DND-41 (cell line): Measurements from ENCODE around the gene ABCG4.
A peak's percentile ranks its signal among the peaks of the same experiment; 100 is the strongest.

ENCODE experiments used
- ATAC-seq: fragments of 200-7000 bp; cut with Tn5 transposase; 3 replicates; pipeline ENCODE4 v1.9.1; 2021; ENCODE audit warnings: low read depth; ENCODE audit not compliant: insufficient read depth
- DNase-seq: peaks from one replicate; pipeline ENCODE4 v3.0.0-alpha.2; 2020
- H2AFZ ChIP-seq: 2 replicates; pipeline ENCODE4 v1.6.0; 2012; ENCODE audit warnings: low read depth, low read length
- H3K27ac ChIP-seq: 2 replicates; pipeline ENCODE4 v1.5.1; 2012; ENCODE audit warnings: low read length, inconsistent platforms
- H3K27me3 ChIP-seq: fragments of 200-600 bp; sonication (generic); 2 replicates; pipeline ENCODE4 v1.6.0; 2012; ENCODE audit warnings: low read length, mild to moderate bottlenecking, inconsistent platforms; ENCODE audit not compliant: insufficient read depth, poor library complexity
- H3K36me3 ChIP-seq: 2 replicates; pipeline ENCODE4 v1.5.1; 2012; ENCODE audit warnings: low read length, inconsistent platforms; ENCODE audit not compliant: insufficient read depth
- H3K4me1 ChIP-seq: 2 replicates; pipeline ENCODE4 v1.5.1; 2012; ENCODE audit warnings: mild to moderate bottlenecking, low read length; ENCODE audit not compliant: insufficient read depth
- H3K4me2 ChIP-seq: 2 replicates; pipeline ENCODE4 v1.6.0; 2012; ENCODE audit warnings: mild to moderate bottlenecking, moderate library complexity, low read length, inconsistent platforms; ENCODE audit not compliant: insufficient read depth
- H3K4me3 ChIP-seq, 2 experiments: fragments of 200-600 bp in 1 of 2; shearing (Covaris generic) in 1 of 2; 2 replicates each; pipeline ENCODE4 v1.5.1; 2012 to 2016; ENCODE audit warnings: inconsistent platforms in 2 of 2, low read length in 2 of 2, mild to moderate bottlenecking in 2 of 2, low read depth in 1 of 2, moderate library complexity in 1 of 2
- H3K79me2 ChIP-seq: 2 replicates; pipeline ENCODE4 v1.6.0; 2012; ENCODE audit warnings: low read length, inconsistent platforms; ENCODE audit not compliant: insufficient read depth
- H3K9ac ChIP-seq: 2 replicates; pipeline ENCODE4 v1.6.0; 2012; ENCODE audit warnings: low read depth, mild to moderate bottlenecking, inconsistent platforms, low read length, moderate library complexity
- H3K9me3 ChIP-seq: 2 replicates; pipeline ENCODE4 v1.5.1; 2012; ENCODE audit warnings: low read length, moderate library complexity, mild to moderate bottlenecking, inconsistent platforms; ENCODE audit not compliant: insufficient read depth, severe bottlenecking
- H4K20me1 ChIP-seq: 2 replicates; pipeline ENCODE4 v1.6.0; 2012; ENCODE audit warnings: low read length; ENCODE audit not compliant: insufficient read depth
- EZH2 ChIP-seq: IDR thresholded peaks from 3 replicates; pipeline ENCODE4 v1.6.1; 2012; ENCODE audit warnings: borderline replicate concordance, low read depth, mild to moderate bottlenecking, moderate library complexity, low read length, inconsistent platforms; ENCODE audit not compliant: severe bottlenecking
- TF ChIP-seq, protein P1 (sequence below): IDR thresholded peaks from 2 replicates; pipeline ENCODE4 v1.5.1; 2012; ENCODE audit warnings: borderline replicate concordance, low read length, moderate library complexity, mild to moderate bottlenecking; ENCODE audit not compliant: poor library complexity, severe bottlenecking; ENCODE audit errors: extremely low read depth

The ABCG4 gene

DNA sequence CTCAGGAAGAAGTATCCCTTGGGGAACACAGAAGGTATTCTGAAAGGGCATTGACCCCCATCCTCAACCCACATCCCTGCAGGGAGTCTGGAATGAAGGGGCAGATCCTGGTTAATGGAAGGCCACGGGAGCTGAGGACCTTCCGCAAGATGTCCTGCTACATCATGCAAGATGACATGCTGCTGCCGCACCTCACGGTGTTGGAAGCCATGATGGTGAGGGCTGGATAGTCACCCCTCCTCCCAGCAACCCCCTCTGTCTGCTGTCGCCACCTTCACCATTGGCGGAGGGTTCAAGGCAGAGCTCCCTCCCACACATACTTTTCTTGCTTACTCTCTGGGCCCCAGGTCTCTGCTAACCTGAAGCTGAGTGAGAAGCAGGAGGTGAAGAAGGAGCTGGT is 5.3 kb downstream of the ABCG4 start:
- no peaks in the 10 kb centered on the region for H3K9me3 ChIP-seq
- DNase-seq (no peak), ATAC-seq (no peak)
- no peak overlapping the region for H3K27ac ChIP-seq
- H3K4me3 ChIP-seq = no peak overlapping the region
- no peaks in the 10 kb centered on the region for H3K36me3 ChIP-seq
- no peak overlapping the region for H3K4me2 ChIP-seq
- H3K9ac ChIP-seq = no peak overlapping the region
- H2AFZ ChIP-seq = no peak overlapping the region
- peaks cover 43% of the 10 kb centered on the region for H3K27me3 ChIP-seq
- 0 out of 2 replicates have a peak, but pooled peaks cover 5% of the 10 kb centered on the region for H4K20me1 ChIP-seq
- no peak for TF ChIP-seq EZH2
- TF ChIP-seq, protein P1, sequence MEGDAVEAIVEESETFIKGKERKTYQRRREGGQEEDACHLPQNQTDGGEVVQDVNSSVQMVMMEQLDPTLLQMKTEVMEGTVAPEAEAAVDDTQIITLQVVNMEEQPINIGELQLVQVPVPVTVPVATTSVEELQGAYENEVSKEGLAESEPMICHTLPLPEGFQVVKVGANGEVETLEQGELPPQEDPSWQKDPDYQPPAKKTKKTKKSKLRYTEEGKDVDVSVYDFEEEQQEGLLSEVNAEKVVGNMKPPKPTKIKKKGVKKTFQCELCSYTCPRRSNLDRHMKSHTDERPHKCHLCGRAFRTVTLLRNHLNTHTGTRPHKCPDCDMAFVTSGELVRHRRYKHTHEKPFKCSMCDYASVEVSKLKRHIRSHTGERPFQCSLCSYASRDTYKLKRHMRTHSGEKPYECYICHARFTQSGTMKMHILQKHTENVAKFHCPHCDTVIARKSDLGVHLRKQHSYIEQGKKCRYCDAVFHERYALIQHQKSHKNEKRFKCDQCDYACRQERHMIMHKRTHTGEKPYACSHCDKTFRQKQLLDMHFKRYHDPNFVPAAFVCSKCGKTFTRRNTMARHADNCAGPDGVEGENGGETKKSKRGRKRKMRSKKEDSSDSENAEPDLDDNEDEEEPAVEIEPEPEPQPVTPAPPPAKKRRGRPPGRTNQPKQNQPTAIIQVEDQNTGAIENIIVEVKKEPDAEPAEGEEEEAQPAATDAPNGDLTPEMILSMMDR = no peak
- no peaks in the 10 kb centered on the region for H3K79me2 ChIP-seq
- peaks cover 2% of the 10 kb centered on the region for H3K4me1 ChIP-seq

DNA sequence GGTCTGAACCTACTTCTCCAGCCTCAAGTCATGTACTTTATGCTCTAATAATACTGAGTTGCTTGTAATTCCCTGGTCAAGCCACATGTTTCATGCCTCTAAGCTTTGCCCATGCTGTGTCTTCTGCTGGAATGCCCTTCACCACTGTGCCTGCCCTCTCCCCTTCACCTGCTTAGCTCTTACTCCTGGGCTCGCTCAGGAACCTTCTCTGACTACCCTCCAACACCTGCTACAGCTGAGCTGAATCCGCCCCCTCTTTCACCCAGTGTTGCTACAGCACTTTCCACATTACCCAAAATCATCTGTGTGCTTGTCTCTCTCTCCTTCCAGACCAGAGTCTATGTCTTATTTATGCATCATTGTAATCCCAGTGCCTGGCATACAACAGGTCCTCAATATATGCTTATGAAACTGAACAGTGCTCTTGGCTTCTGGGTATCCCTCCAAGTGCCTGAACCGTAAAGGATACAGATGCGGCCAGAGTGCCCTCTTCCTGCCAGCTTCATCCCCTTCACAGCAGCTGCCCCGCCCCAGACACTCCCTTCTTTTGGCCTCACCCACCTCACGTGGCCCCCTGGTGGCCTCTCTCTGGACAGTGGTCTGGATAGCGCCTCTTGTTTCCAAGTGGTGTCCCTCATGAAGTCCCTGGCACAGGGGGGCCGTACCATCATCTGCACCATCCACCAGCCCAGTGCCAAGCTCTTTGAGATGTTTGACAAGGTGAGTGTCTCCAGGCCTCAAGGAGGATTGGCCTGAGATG is 7.1 kb downstream of the ABCG4 start:
- H2AFZ ChIP-seq = no peak overlapping the region
- H3K9ac ChIP-seq = no peak overlapping the region
- H3K4me2 ChIP-seq = no peak overlapping the region
- 0 out of 3 replicates have a peak, but pooled peaks have one; percentile 24 for ATAC-seq
- H3K27me3 ChIP-seq = peaks cover 26% of the 10 kb centered on the region
- H4K20me1 ChIP-seq = 0 out of 2 replicates have a peak, but pooled peaks cover 5% of the 10 kb centered on the region
- H3K27ac ChIP-seq = no peak overlapping the region
- H3K4me3 ChIP-seq = no peak overlapping the region
- H3K9me3 ChIP-seq = no peaks in the 10 kb centered on the region
- no peaks in the 10 kb centered on the region for H3K4me1 ChIP-seq
- no peaks in the 10 kb centered on the region for H3K79me2 ChIP-seq
- H3K36me3 ChIP-seq = no peaks in the 10 kb centered on the region
- no peak for DNase-seq
- TF ChIP-seq, protein P1 = no peak
- TF ChIP-seq EZH2 = no peak

DNA sequence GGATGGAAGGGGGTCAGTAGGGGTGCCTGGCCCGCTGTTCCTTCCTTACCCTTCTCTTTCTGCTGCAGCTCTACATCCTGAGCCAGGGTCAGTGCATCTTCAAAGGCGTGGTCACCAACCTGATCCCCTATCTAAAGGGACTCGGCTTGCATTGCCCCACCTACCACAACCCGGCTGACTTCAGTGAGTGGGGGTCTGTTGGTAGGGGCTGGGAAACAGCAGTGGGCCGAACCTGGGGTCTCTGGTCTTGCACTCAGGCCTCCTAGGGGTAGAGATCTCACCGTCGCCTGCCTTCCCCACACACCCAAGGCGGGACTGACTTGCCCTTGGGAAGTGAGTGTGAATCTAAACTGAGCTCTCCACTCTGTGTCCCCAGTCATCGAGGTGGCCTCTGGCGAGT is 7.6 kb downstream of the ABCG4 start:
- Histone ChIP-seq H3K4me3 (no peak overlapping the region), H3K9ac (no peak overlapping the region), H3K27ac (no peak overlapping the region), H4K20me1 (0 out of 2 replicates have a peak, but pooled peaks cover 5% of the 10 kb centered on the region), H2AFZ (no peak overlapping the region), H3K27me3 (peaks cover 25% of the 10 kb centered on the region), H3K4me2 (no peak overlapping the region), H3K36me3 (no peaks in the 10 kb centered on the region), H3K4me1 (no peaks in the 10 kb centered on the region), H3K9me3 (no peaks in the 10 kb centered on the region), H3K79me2 (no peaks in the 10 kb centered on the region)
- TF ChIP-seq, protein P1 = no peak
- no peak for TF ChIP-seq EZH2
- ATAC-seq = no peak
- DNase-seq = no peak
